Mucosa of gallbladder (tissue), 1 donor: Measurements from ENCODE around the gene PASD1. TPM values are rescaled to one million over a fixed set of nuclear protein-coding genes. Genes with fewer than 3 reads are reported as not detected.

Experiments
- DNase-seq: peaks from one replicate; pipeline ENCODE4 v3.0.0-alpha.2; 2020; ENCODE audit warnings: low spot score
- total RNA-seq: library from RNA; stranded (reverse); gene quantifications from one replicate; pipeline ENCODE4 v1.2.1, GENCODE V29; 2021
- donor health status: DM: no; HTN: no; CAD: no.

The PASD1 gene
- total RNA-seq, 1 donor from 2014 or later, result not detected

GRCh38 chrX:151701071-151701470 is 137.6 kb downstream of the PASD1 start:
- no peak for DNase-seq

- no peak for DNase-seq
These were observed 138.1 kb downstream of the PASD1 start for GRCh38 chrX:151701531-151701930.

- no peak for DNase-seq
These were observed 138.7 kb downstream of the PASD1 start for GRCh38 chrX:151702026-151702714.

GRCh38 chrX:151702741-151703340 is 139.4 kb downstream of the PASD1 start:
- DNase-seq, result no peak

- DNase-seq, result no peak
These were observed 140.0 kb downstream of the PASD1 start for GRCh38 chrX:151703487-151703886.

GRCh38 chrX:151704041-151704663 is 140.7 kb downstream of the PASD1 start:
- DNase-seq, result no peak

GRCh38 chrX:151708821-151709220 is 145.3 kb downstream of the PASD1 start:
- DNase-seq, result no peak

GRCh38 chrX:151710457-151710856 is 147.0 kb downstream of the PASD1 start:
- DNase-seq, result no peak

- no peak for DNase-seq
These were observed 147.7 kb downstream of the PASD1 start for GRCh38 chrX:151711154-151711553.

- peak; percentile 57 for DNase-seq
These were observed 148.3 kb downstream of the PASD1 start for GRCh38 chrX:151711787-151712186.

- DNase-seq, result no peak
These were observed 148.8 kb downstream of the PASD1 start for GRCh38 chrX:151712253-151712652.

- no peak for DNase-seq
These were observed 150.4 kb downstream of the PASD1 start for GRCh38 chrX:151713849-151714248.

GRCh38 chrX:151714362-151714761 is 150.9 kb downstream of the PASD1 start:
- no peak for DNase-seq

- no peak for DNase-seq
These were observed 152.3 kb downstream of the PASD1 start, which contains the start of gene FATE1 for GRCh38 chrX:151715752-151716151. Gene FATE1 (plus strand): TSS chrX:151716035. CDS start chrX:151716120, 85 bp downstream.

- DNase-seq, result peak; percentile 30
These were observed 158.9 kb downstream of the PASD1 start for GRCh38 chrX:151722241-151722846.

- DNase-seq, result no peak
These were observed 159.8 kb downstream of the PASD1 start for GRCh38 chrX:151723156-151723760.

- DNase-seq, result no peak
These were observed 161.3 kb downstream of the PASD1 start for GRCh38 chrX:151724563-151725337.

- DNase-seq, result no peak
These were observed 161.8 kb downstream of the PASD1 start for GRCh38 chrX:151725338-151725614.
